Measurements from ENCODE around the gene VASH1. TPM values are rescaled to one million over a fixed set of nuclear protein-coding genes. Genes with fewer than 3 reads are reported as not detected.

Gene VASH1
- total RNA-seq, 4 donors from 2014 or later = 1.9 to 7.5 (median 3.6) TPM

- no peak for TF ChIP-seq POLR2A (IDR thresholded peaks at IDR 0.05)
- no peak for TF ChIP-seq POLR2AphosphoS5 (IDR thresholded peaks at IDR 0.05)
- TF ChIP-seq EP300 (IDR thresholded peaks at IDR 0.05; ENCODE audit: low read depth) = no peak
- no peak for TF ChIP-seq CTCF (IDR thresholded peaks at IDR 0.05)
- no peak for DNase-seq
- intact Hi-C loops (cut with DNase I; ENCODE audit: low total_unique reads) = no loop called here
- no peaks in the 10 kb centered on the region for H3K4me1 ChIP-seq
- H3K27ac ChIP-seq = no peak overlapping the region
- H3K9me3 ChIP-seq = no peaks in the 10 kb centered on the region
- H3K36me3 ChIP-seq = no peaks in the 10 kb centered on the region
- in situ Hi-C loops (cut with MboI; ENCODE audit: low pct_ligation_motif_present in 1 of 4, low pct_unique_long_range_greater_than_20kb in 1 of 4, low sequenced_read_pairs in 3 of 4) = no loop called here
- WGBS, 2 donors (ENCODE audit: low coverage in 1 of 2) = 73 to 80% methylated on average over 2 of the region's 2 CpGs
- no peak overlapping the region for H3K4me3 ChIP-seq
- peaks cover 3% of the 10 kb centered on the region for H3K27me3 ChIP-seq
Observed at GRCh38 chr14:76820700-76821099, 59.4 kb downstream of the VASH1 start.

DNA sequence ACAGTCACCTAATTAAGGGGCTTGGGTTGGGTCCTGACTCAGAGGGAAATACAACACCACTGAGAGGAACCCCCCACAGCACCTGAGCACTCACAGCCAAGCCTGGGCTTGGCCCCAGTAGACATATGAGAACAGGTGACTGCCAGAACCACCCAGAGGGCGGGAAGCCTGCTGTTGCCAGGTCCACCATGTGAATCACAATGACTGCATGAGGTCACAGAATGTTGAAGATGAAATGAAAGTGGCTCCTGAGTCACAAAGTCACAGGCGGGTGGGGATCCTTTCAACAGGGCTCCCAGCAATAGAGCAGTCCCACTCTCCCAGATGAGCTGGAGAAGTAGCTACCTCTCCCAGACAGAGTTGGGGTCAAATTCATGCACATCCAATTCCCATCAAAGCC lies 64.9 kb downstream of the VASH1 start, which contains the start of gene LRRC74A:
LRRC74A (plus strand) TSS at position 287 of the 400 bp plus-strand sequence. CDS start 290 bp downstream, outside the sequence.
- in situ Hi-C loops (cut with MboI; ENCODE audit: low pct_ligation_motif_present in 1 of 4, low pct_unique_long_range_greater_than_20kb in 1 of 4, low sequenced_read_pairs in 3 of 4) = no loop called here
- no peak for TF ChIP-seq EP300 (IDR thresholded peaks at IDR 0.05; ENCODE audit: low read depth)
- TF ChIP-seq POLR2AphosphoS5 (IDR thresholded peaks at IDR 0.05) = no peak
- no peak for TF ChIP-seq POLR2A (IDR thresholded peaks at IDR 0.05)
- TF ChIP-seq CTCF (IDR thresholded peaks at IDR 0.05) = no peak

GRCh38 chr14:76827696-76828296 lies 66.5 kb downstream of the VASH1 start:
- Histone ChIP-seq H3K36me3 (no peaks in the 10 kb centered on the region), H3K9me3 (no peaks in the 10 kb centered on the region), H3K4me3 (peak overlapping the region in 1 of 4 donors; percentile 25), H3K27me3 (no peaks in the 10 kb centered on the region), H3K27ac (peak overlapping the region in 3 of 4 donors; percentile 4 to 29 (median 23)), H3K4me1 (peaks cover 0 to 9% (median 0%) of the 10 kb centered on the region in 4 donors)
- no peak for TF ChIP-seq CTCF (IDR thresholded peaks at IDR 0.05)
- TF ChIP-seq POLR2AphosphoS5 (IDR thresholded peaks at IDR 0.05) = no peak
- TF ChIP-seq POLR2A (IDR thresholded peaks at IDR 0.05) = no peak
- TF ChIP-seq EP300 (IDR thresholded peaks at IDR 0.05; ENCODE audit: low read depth) = no peak
- DNase-seq = no peak
- in situ Hi-C loops (cut with MboI; ENCODE audit: low pct_ligation_motif_present in 1 of 4, low pct_unique_long_range_greater_than_20kb in 1 of 4, low sequenced_read_pairs in 3 of 4) (no loop called here), intact Hi-C loops (cut with DNase I; ENCODE audit: low total_unique reads) (no loop called here)
- 55 to 67% methylated on average over 3 to 9 of the region's 9 CpGs for WGBS, 2 donors (ENCODE audit: low coverage in 1 of 2)

More for the DNA sequence above, 64.9 kb downstream of the VASH1 start, which contains the start of gene LRRC74A:
- Histone ChIP-seq H3K27ac (no peak within 1 kb of the TSS), H3K9me3 (no peaks in the 10 kb centered on the region), H3K36me3 (no peaks in the 10 kb centered on the region), H3K27me3 (no peaks in the 10 kb centered on the region), H3K4me3 (no peak within 1 kb of the TSS), H3K4me1 (peaks cover 0 to 9% (median 0%) of the 10 kb centered on the region in 4 donors)
- DNase-seq = no peak
- intact Hi-C loops (cut with DNase I; ENCODE audit: low total_unique reads) = no loop called here
- WGBS, 2 donors (ENCODE audit: low coverage in 1 of 2) = 87% methylated on average over 2 of the region's 2 CpGs; no CpG with 5 or more reads in 1 of the 2 donors

- Histone ChIP-seq H3K36me3 (no peaks in the 10 kb centered on the region), H3K9me3 (no peaks in the 10 kb centered on the region), H3K27ac (peak overlapping the region in 3 of 4 donors; percentile 4 to 29 (median 23)), H3K27me3 (no peaks in the 10 kb centered on the region), H3K4me1 (peaks cover 0 to 9% (median 0%) of the 10 kb centered on the region in 4 donors), H3K4me3 (peak overlapping the region in 1 of 4 donors; percentile 25)
- TF ChIP-seq POLR2AphosphoS5 (IDR thresholded peaks at IDR 0.05) = no peak
- no peak for TF ChIP-seq EP300 (IDR thresholded peaks at IDR 0.05; ENCODE audit: low read depth)
- no peak for TF ChIP-seq CTCF (IDR thresholded peaks at IDR 0.05)
- no peak for TF ChIP-seq POLR2A (IDR thresholded peaks at IDR 0.05)
- no peak for DNase-seq
- in situ Hi-C loops (cut with MboI; ENCODE audit: low pct_ligation_motif_present in 1 of 4, low pct_unique_long_range_greater_than_20kb in 1 of 4, low sequenced_read_pairs in 3 of 4) = no loop called here
- 81 to 82% methylated on average over 6 to 17 of the region's 17 CpGs for WGBS, 2 donors (ENCODE audit: low coverage in 1 of 2)
- intact Hi-C loops (cut with DNase I; ENCODE audit: low total_unique reads) = no loop called here
Observed at GRCh38 chr14:76828339-76829012, 67.2 kb downstream of the VASH1 start.
